ENCODE data around the gene PAM16.
"Not testable (repeated sequence)": the region's sequence is repeated elsewhere in the genome, so short reads cannot be mapped to it uniquely, and the experiment has no call there.

PAM16 gene

GRCh38 chr16:4350787-4351659 lies at the start of gene PAM16:
Gene PAM16, minus strand, starts transcription at chr16:4351321. Its CDS starts 87 bp downstream, at chr16:4351234.
- DNase-seq (ENCODE audit: low spot score): peak; percentile 97

GRCh38 chr16:4399001-4399730 lies 48.0 kb upstream of the PAM16 start:
- no peak for DNase-seq (ENCODE audit: low spot score)

- no peak for DNase-seq (ENCODE audit: low spot score)
Measured at GRCh38 chr16:4395055-4395726, 44.1 kb upstream of the PAM16 start.

- not testable (repeated sequence) for DNase-seq (ENCODE audit: low spot score)
Measured at GRCh38 chr16:4393850-4394249, 42.7 kb upstream of the PAM16 start.

DNA sequence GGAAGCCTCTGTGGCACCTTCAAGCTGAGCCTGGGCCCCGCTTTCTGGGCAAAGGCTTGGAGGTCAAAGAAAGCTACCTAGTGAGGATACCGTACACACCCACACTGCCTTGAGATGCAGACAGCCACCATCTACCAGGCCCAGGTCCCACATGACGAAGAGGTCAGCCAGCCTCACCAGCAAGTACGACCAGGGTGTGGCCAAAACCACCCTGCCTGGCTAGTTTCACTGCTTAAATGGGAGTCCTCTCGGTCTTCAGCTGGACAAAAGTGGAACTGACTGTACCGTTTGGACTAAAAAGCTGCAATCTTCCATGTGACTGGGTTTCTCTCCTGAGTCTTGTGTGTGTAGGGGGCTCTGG lies 42.1 kb upstream of the PAM16 start:
- DNase-seq (ENCODE audit: low spot score): no peak

DNA sequence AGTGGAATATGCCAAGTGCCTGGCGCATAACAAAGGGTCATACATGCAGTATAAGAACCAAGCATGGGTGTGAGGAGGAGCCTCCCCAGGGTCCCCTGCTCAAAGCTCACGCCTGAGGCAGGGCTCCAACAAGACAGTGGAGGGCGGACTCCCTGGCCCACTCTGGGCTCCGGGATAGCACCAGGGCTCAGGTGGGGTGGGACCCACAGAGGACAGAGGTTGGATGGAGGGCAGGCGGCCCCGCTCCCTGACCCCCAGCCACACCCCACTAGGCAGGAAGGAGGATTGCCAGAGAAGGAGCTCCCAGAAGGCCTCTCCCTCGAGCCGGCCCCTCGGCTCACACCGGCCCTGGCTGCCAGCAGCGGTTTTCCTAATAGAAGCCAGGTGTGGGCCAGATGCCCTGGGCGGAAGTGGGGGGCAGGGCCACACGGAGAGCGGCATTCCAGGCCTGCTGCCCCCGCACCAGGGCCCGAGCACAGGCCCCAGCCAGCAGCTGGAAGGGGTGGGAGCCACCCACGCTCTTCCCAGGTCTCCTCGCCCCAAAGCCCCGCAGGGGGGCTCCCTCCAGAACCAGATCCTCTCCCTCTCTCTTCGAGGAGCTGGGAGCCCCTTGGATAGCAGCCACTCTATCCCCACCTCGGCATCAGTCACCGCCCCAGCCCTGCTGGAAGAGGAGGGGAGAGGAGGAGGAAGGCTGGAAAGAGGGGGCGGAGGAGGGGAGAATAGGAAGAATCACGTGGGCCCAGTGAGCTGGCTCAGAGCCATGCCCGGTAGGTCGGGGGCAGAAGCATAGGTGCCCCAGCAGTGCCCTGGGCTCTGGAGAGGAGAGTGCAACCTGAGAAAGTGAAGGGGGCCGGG lies 41.5 kb upstream of the PAM16 start:
- DNase-seq (ENCODE audit: low spot score): no peak

- no peak for DNase-seq (ENCODE audit: low spot score)
Measured at GRCh38 chr16:4391631-4392381, 40.7 kb upstream of the PAM16 start.

DNA sequence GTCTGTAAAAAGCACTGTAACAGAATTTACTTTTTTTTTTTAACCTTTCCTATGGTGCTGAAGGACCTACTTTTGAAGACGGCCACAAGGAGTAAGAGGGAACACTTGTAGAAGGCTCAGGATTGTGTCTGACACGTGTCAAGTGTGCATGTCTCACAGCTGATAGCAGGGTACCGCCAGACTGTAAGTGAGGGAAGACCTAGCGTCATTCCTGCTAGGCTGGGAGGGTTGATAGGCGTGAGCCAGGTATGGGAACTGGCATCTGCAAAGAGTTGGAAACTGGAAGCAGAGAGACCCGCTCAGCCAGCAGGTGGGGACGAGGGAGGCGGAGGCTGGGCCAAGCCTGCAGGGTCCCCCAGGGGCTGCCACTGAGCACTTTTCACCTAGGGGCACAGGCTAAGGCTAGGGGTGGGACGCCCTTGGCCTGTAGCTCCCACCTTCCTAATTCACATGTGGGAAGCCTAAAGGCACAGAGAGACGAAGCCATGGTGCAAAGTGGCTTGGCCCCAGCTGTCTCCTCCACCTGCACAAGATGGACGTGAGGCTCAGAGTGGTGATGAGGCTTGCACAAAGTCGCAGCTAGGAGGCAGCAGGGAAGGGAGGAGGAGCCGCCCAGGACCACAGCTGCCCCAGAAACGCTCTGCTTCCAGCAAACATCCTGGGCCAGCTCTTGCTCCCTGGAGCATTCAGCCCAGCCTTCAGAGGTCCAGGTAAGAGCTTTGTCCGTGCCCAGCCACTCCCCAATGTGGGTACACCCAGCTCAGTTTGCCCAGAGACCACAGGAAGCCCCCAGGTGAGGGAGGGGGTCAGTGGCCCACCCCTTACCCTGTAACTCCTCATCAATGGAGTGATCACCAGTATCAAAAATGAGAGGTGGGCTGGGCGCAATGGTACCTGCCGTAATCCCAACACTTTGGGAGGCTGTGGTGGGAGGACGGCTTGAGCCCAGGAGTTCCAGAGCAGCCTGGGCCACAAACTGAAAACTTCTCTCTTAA lies 39.4 kb upstream of the PAM16 start:
- DNase-seq (ENCODE audit: low spot score): no peak

- no peak for DNase-seq (ENCODE audit: low spot score)
Measured at GRCh38 chr16:4389051-4389955, 38.2 kb upstream of the PAM16 start.

DNA sequence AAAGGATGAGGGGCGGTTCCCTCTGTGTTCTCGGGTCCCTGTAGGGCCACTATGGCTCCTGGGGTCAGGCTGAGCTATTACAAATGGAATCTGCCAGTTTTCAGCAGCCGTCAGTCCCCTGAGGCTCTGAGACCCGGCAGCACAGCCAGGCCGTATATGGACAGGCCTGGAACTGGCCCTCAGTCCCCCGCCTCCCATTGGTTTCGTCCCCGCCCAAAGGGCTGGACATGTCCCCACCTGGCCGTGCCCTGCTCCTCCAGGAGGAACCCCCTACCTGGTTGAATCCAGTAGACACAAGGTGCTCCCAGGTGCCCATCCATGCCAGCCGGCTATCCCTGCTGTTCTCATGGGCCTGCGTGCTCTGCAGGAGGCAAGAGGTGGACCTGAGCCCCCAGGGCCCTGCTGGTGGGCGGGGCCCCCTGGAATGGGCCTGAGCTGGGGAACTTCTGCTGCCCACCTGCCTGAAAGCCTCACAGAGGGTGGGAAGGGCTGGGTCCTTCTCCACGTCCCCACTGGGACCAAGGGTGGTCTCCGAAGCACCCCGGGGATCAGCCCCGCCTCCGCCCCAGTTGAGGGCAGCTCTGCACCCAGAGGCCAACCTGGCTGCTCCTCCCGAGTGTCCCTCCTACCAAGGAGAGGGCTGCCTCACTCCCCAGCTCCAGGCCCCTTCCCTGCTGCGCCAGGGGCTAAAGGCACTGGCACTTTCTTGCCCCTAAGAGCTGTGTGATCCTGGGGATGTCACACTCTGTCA lies 37.3 kb upstream of the PAM16 start:
- DNase-seq (ENCODE audit: low spot score): no peak

- DNase-seq (ENCODE audit: low spot score): no peak
Measured at GRCh38 chr16:4387781-4388180, 36.7 kb upstream of the PAM16 start.

GRCh38 chr16:4386951-4387565 lies 35.9 kb upstream of the PAM16 start:
- no peak for DNase-seq (ENCODE audit: low spot score)

GRCh38 chr16:4386451-4386805 lies 35.3 kb upstream of the PAM16 start:
- DNase-seq (ENCODE audit: low spot score): no peak

- DNase-seq (ENCODE audit: low spot score): no peak
Measured at GRCh38 chr16:4385789-4386450, 34.8 kb upstream of the PAM16 start.

- DNase-seq (ENCODE audit: low spot score): no peak
Measured at GRCh38 chr16:4385066-4385788, 34.1 kb upstream of the PAM16 start.

GRCh38 chr16:4384509-4384942 lies 33.4 kb upstream of the PAM16 start:
- no peak for DNase-seq (ENCODE audit: low spot score)
